Loucy (cell line): ENCODE data around the gene ASIC4.
A peak's percentile ranks its signal among the peaks of the same experiment; 100 is the strongest.

Source experiments
- H2AFZ ChIP-seq: fragments of 200-600 bp; sonication (generic); 2 replicates; pipeline ENCODE4 v1.6.0; 2016; ENCODE audit warnings: antibody characterized with exemption, mild to moderate bottlenecking, low read length, moderate library complexity
- H3F3A ChIP-seq: fragments of 200-600 bp; 2 replicates; pipeline ENCODE4 v1.6.0; 2016; ENCODE audit warnings: antibody characterized with exemption, low read depth, mild to moderate bottlenecking
- H3K27me3 ChIP-seq: fragments of 200-600 bp; sonication (generic); 2 replicates; pipeline ENCODE4 v1.6.1; 2014; ENCODE audit warnings: low read length, mild to moderate bottlenecking; ENCODE audit not compliant: insufficient read depth, poor library complexity, severe bottlenecking
- H3K36me3 ChIP-seq: fragments of 200-600 bp; sonication (generic); 2 replicates; pipeline ENCODE4 v1.6.1; 2016; ENCODE audit warnings: low read length; ENCODE audit not compliant: insufficient read depth
- H3K4me1 ChIP-seq: fragments of 200-600 bp; sonication (generic); 2 replicates; pipeline ENCODE4 v1.5.1; 2014; ENCODE audit warnings: low read length, mild to moderate bottlenecking; ENCODE audit not compliant: insufficient read depth, poor library complexity, severe bottlenecking
- H3K4me2 ChIP-seq: fragments of 200-600 bp; sonication (generic); 2 replicates; pipeline ENCODE4 v1.6.0; 2014; ENCODE audit warnings: antibody characterized with exemption, low read length, low read depth, mild to moderate bottlenecking; ENCODE audit not compliant: poor library complexity, severe bottlenecking
- H3K4me3 ChIP-seq: fragments of 200-600 bp; sonication (generic); 2 replicates; pipeline ENCODE4 v1.5.1; 2014; ENCODE audit warnings: low read length, mild to moderate bottlenecking, mixed read lengths; ENCODE audit not compliant: poor library complexity, severe bottlenecking
- H3K79me2 ChIP-seq: fragments of 200-600 bp; sonication (generic); 2 replicates; pipeline ENCODE4 v1.6.1; 2014; ENCODE audit warnings: low read length; ENCODE audit not compliant: insufficient read depth
- H3K9ac ChIP-seq: fragments of 200-600 bp; sonication (generic); 2 replicates; pipeline ENCODE4 v1.6.0; 2014; ENCODE audit warnings: mild to moderate bottlenecking, low read depth, low read length, moderate library complexity; ENCODE audit not compliant: poor library complexity, severe bottlenecking
- H3K9me2 ChIP-seq: fragments of 200-600 bp; sonication (generic); replicated peaks from 2 replicates; pipeline ENCODE4 v1.6.1; 2016; ENCODE audit warnings: low read depth, low read length, mixed read lengths
- H3K9me3 ChIP-seq: fragments of 200-600 bp; sonication (generic); 2 replicates; pipeline ENCODE4 v1.6.1; 2014; ENCODE audit warnings: mild to moderate bottlenecking, antibody characterized with exemption, low read length, low read depth; ENCODE audit not compliant: insufficient read depth
- H4K20me1 ChIP-seq: fragments of 200-600 bp; sonication (generic); 2 replicates; pipeline ENCODE4 v1.6.0; 2014; ENCODE audit warnings: antibody characterized with exemption, low read length, mild to moderate bottlenecking; ENCODE audit not compliant: insufficient read depth, poor library complexity, severe bottlenecking
- CTCF ChIP-seq: fragments of 200-600 bp; sonication (generic); conservative IDR thresholded peaks from 2 replicates; pipeline ENCODE4 v1.5.1; 2014; ENCODE audit warnings: mild to moderate bottlenecking, antibody characterized with exemption, low read length
- EZH2phosphoT487 ChIP-seq: fragments of 200-600 bp; IDR thresholded peaks from 2 replicates; pipeline ENCODE4 v1.6.1; 2018; ENCODE audit warnings: antibody characterized with exemption, mild to moderate bottlenecking, moderate library complexity, borderline replicate concordance

The ASIC4 gene

GRCh38 chr2:219509780-219510511 is 4.3 kb upstream of the ASIC4 start:
- H3K4me3 ChIP-seq: peak overlapping the region; percentile 17
- H3F3A ChIP-seq: no peaks in the 10 kb centered on the region
- peaks cover 5% of the 10 kb centered on the region for H3K27me3 ChIP-seq
- H3K9me2 ChIP-seq: no peaks in the 10 kb centered on the region
- H3K79me2 ChIP-seq: no peaks in the 10 kb centered on the region
- H3K9me3 ChIP-seq: no peaks in the 10 kb centered on the region
- no peaks in the 10 kb centered on the region for H3K36me3 ChIP-seq
- no peak overlapping the region for H2AFZ ChIP-seq
- no peaks in the 10 kb centered on the region for H4K20me1 ChIP-seq
- peak; percentile 64 for TF ChIP-seq CTCF
- TF ChIP-seq EZH2phosphoT487: no peak
- peaks cover 7% of the 10 kb centered on the region for H3K4me1 ChIP-seq
- peak overlapping the region; percentile 14 for H3K4me2 ChIP-seq
- H3K9ac ChIP-seq: no peak overlapping the region

- no peak overlapping the region for H3K4me3 ChIP-seq
- H3K9me2 ChIP-seq: no peaks in the 10 kb centered on the region
- peaks cover 5% of the 10 kb centered on the region for H3K27me3 ChIP-seq
- H2AFZ ChIP-seq: no peak overlapping the region
- TF ChIP-seq CTCF (no peak), EZH2phosphoT487 (no peak)
- H3K36me3 ChIP-seq: no peaks in the 10 kb centered on the region
- no peak overlapping the region for H3K9ac ChIP-seq
- H3K79me2 ChIP-seq: no peaks in the 10 kb centered on the region
- no peaks in the 10 kb centered on the region for H3F3A ChIP-seq
- no peaks in the 10 kb centered on the region for H4K20me1 ChIP-seq
- peaks cover 7% of the 10 kb centered on the region for H3K4me1 ChIP-seq
- no peak overlapping the region for H3K4me2 ChIP-seq
- no peaks in the 10 kb centered on the region for H3K9me3 ChIP-seq
Measured at GRCh38 chr2:219510512-219511135, 3.7 kb upstream of the ASIC4 start.

GRCh38 chr2:219511547-219512325 is 2.5 kb upstream of the ASIC4 start:
- Histone ChIP-seq H3K9me2 (no peaks in the 10 kb centered on the region), H3K79me2 (no peaks in the 10 kb centered on the region), H3K4me3 (no peak overlapping the region), H3K36me3 (no peaks in the 10 kb centered on the region), H3K4me2 (no peak overlapping the region), H4K20me1 (no peaks in the 10 kb centered on the region), H3K4me1 (peaks cover 7% of the 10 kb centered on the region), H2AFZ (no peak overlapping the region), H3K9me3 (no peaks in the 10 kb centered on the region), H3F3A (no peaks in the 10 kb centered on the region), H3K9ac (no peak overlapping the region), H3K27me3 (peaks cover 5% of the 10 kb centered on the region)
- no peak for TF ChIP-seq CTCF
- no peak for TF ChIP-seq EZH2phosphoT487
